GM19467 (cell line): Measurements from ENCODE around the gene ZNF652.

Experiments
- ATAC-seq: cut with Tn5 transposase; IDR thresholded peaks from one replicate; pipeline ENCODE4 v1.9.1; 2021; ENCODE audit warnings: mild to moderate bottlenecking, moderate library complexity; ENCODE audit not compliant: unreplicated experiment

Gene ZNF652

GRCh38 chr17:49360796-49361128 is 1.3 kb downstream of the ZNF652 start:
- peak; percentile 13 for ATAC-seq

- no peak for ATAC-seq
Observed at GRCh38 chr17:49359990-49360795, 1.9 kb downstream of the ZNF652 start.

- ATAC-seq = no peak
Observed at GRCh38 chr17:49358641-49359247, 3.3 kb downstream of the ZNF652 start.

GRCh38 chr17:49357516-49357915 is 4.5 kb downstream of the ZNF652 start:
- ATAC-seq = no peak

GRCh38 chr17:49356320-49356719 is 5.7 kb downstream of the ZNF652 start:
- no peak for ATAC-seq

GRCh38 chr17:49353607-49354006 is 8.4 kb downstream of the ZNF652 start:
- ATAC-seq = no peak

- ATAC-seq = no peak
Observed at GRCh38 chr17:49352587-49353154, 9.4 kb downstream of the ZNF652 start.

GRCh38 chr17:49351572-49352140 is 10.4 kb downstream of the ZNF652 start:
- ATAC-seq = no peak

GRCh38 chr17:49349541-49349940 is 12.5 kb downstream of the ZNF652 start:
- ATAC-seq = no peak

- ATAC-seq = no peak
Observed at GRCh38 chr17:49344914-49345313, 17.1 kb downstream of the ZNF652 start.

- ATAC-seq = no peak
Observed at GRCh38 chr17:49343273-49343672, 18.8 kb downstream of the ZNF652 start.

GRCh38 chr17:49342575-49342936 is 19.5 kb downstream of the ZNF652 start:
- ATAC-seq = no peak

- ATAC-seq = no peak
Observed at GRCh38 chr17:49341356-49341755, 20.7 kb downstream of the ZNF652 start.

- ATAC-seq = no peak
Observed at GRCh38 chr17:49339354-49339753, 22.7 kb downstream of the ZNF652 start.

GRCh38 chr17:49338883-49339282 is 23.2 kb downstream of the ZNF652 start:
- ATAC-seq = no peak

- ATAC-seq = no peak
Observed at GRCh38 chr17:49337884-49338283, 24.2 kb downstream of the ZNF652 start.

GRCh38 chr17:49334744-49335512 is 27.1 kb downstream of the ZNF652 start:
- ATAC-seq = no peak

- no peak for ATAC-seq
Observed at GRCh38 chr17:49333804-49334203, 28.2 kb downstream of the ZNF652 start.

GRCh38 chr17:49327835-49328784 is 33.9 kb downstream of the ZNF652 start:
- ATAC-seq = no peak

- ATAC-seq = no peak
Observed at GRCh38 chr17:49325980-49326379, 36.1 kb downstream of the ZNF652 start.
